ACC112 (cell line): Measurements from ENCODE around the gene SEPTIN3.
A peak's percentile ranks its signal among the peaks of the same experiment; 100 is the strongest.

Experiments used
- H2AFZ ChIP-seq: fragments of 200-600 bp; sonication (generic); one replicate; pipeline ENCODE4 v1.6.0; 2017; ENCODE audit warnings: antibody characterized with exemption, low read length; ENCODE audit not compliant: unreplicated experiment
- H3K27ac ChIP-seq: fragments of 200-600 bp; sonication (generic); 2 replicates; pipeline ENCODE4 v1.5.1; 2014; ENCODE audit warnings: low read depth, mild to moderate bottlenecking, antibody characterized with exemption, low read length, moderate library complexity
- H3K27me3 ChIP-seq: fragments of 200-600 bp; sonication (generic); 2 replicates; pipeline ENCODE4 v1.6.1; 2014; ENCODE audit warnings: mild to moderate bottlenecking, antibody characterized with exemption, low read length, moderate library complexity, mixed read lengths; ENCODE audit not compliant: insufficient read depth
- H3K36me3 ChIP-seq: fragments of 200-600 bp; sonication (generic); 2 replicates; pipeline ENCODE4 v1.6.1; 2016; ENCODE audit warnings: mild to moderate bottlenecking, antibody characterized with exemption, low read length, moderate library complexity, mixed read lengths; ENCODE audit not compliant: insufficient read depth
- H3K4me1 ChIP-seq: fragments of 200-600 bp; sonication (generic); one replicate; pipeline ENCODE4 v1.6.1; 2016; ENCODE audit warnings: low read length, mixed read lengths; ENCODE audit not compliant: insufficient read depth, unreplicated experiment, control insufficient read depth
- H3K4me3 ChIP-seq: fragments of 200-600 bp; sonication (generic); 2 replicates; pipeline ENCODE4 v1.5.1; 2014; ENCODE audit warnings: mild to moderate bottlenecking, low read depth, low read length
- H3K79me2 ChIP-seq: fragments of 200-600 bp; sonication (generic); one replicate; pipeline ENCODE4 v1.6.0; 2016; ENCODE audit warnings: low read length; ENCODE audit not compliant: control insufficient read depth, unreplicated experiment, insufficient read depth

SEPTIN3 gene

GRCh38 chr22:41929418-41929810, 39.8 kb upstream of the SEPTIN3 start:
- peaks cover 7% of the 10 kb centered on the region; the same call in 1 of the 2 replicates for H3K27me3 ChIP-seq
- H3K27ac ChIP-seq: no peak overlapping the region
- no peaks in the 10 kb centered on the region for H3K36me3 ChIP-seq
- H3K79me2 ChIP-seq: no peaks in the 10 kb centered on the region
- H3K4me3 ChIP-seq: no peak overlapping the region
- H2AFZ ChIP-seq: no peak overlapping the region
- H3K4me1 ChIP-seq: no peaks in the 10 kb centered on the region

- H2AFZ ChIP-seq: no peak overlapping the region
- H3K79me2 ChIP-seq: no peaks in the 10 kb centered on the region
Observed at GRCh38 chr22:41931701-41932269, 37.5 kb upstream of the SEPTIN3 start.

DNA sequence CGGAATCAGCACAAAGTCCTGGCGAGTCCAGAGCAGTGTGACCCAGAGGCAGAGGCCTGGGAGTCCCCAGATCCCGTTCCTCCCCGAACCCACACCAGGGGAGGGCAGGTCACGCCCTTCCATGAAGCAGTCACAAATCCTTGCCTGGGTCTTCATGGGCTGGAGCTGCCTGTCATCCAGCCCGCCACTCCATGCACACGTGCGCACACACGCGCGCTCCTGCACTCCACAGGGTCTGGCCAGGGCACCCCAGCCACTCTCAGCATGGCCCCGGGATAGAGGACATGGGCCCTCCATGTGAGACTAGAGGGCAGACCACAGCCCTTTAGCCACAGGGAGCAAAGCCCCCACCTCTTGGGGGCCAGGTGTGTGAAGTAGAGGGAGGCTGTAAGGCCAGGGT, 36.9 kb upstream of the SEPTIN3 start:
- no peaks in the 10 kb centered on the region for H3K36me3 ChIP-seq
- H3K27ac ChIP-seq: no peak overlapping the region
- H2AFZ ChIP-seq: no peak overlapping the region
- no peaks in the 10 kb centered on the region for H3K79me2 ChIP-seq
- no peaks in the 10 kb centered on the region for H3K4me1 ChIP-seq
- no peaks in the 10 kb centered on the region for H3K27me3 ChIP-seq
- H3K4me3 ChIP-seq: no peak overlapping the region

More at GRCh38 chr22:41931701-41932269, 37.5 kb upstream of the SEPTIN3 start:
- Histone ChIP-seq H3K27ac (no peak overlapping the region), H3K27me3 (no peaks in the 10 kb centered on the region), H3K4me3 (no peak overlapping the region), H3K4me1 (no peaks in the 10 kb centered on the region), H3K36me3 (no peaks in the 10 kb centered on the region)

- Histone ChIP-seq H2AFZ (no peak overlapping the region), H3K27me3 (no peaks in the 10 kb centered on the region), H3K4me1 (no peaks in the 10 kb centered on the region), H3K27ac (no peak overlapping the region), H3K79me2 (no peaks in the 10 kb centered on the region), H3K4me3 (no peak overlapping the region), H3K36me3 (no peaks in the 10 kb centered on the region)
Observed at GRCh38 chr22:41933411-41934177, 35.6 kb upstream of the SEPTIN3 start.

- H3K36me3 ChIP-seq: no peaks in the 10 kb centered on the region
- no peaks in the 10 kb centered on the region for H3K4me1 ChIP-seq
- no peaks in the 10 kb centered on the region for H3K27me3 ChIP-seq
- no peak overlapping the region for H2AFZ ChIP-seq
- no peak overlapping the region for H3K4me3 ChIP-seq
- no peak overlapping the region for H3K27ac ChIP-seq
- no peaks in the 10 kb centered on the region for H3K79me2 ChIP-seq
Observed at GRCh38 chr22:41934284-41935014, 34.8 kb upstream of the SEPTIN3 start.

DNA sequence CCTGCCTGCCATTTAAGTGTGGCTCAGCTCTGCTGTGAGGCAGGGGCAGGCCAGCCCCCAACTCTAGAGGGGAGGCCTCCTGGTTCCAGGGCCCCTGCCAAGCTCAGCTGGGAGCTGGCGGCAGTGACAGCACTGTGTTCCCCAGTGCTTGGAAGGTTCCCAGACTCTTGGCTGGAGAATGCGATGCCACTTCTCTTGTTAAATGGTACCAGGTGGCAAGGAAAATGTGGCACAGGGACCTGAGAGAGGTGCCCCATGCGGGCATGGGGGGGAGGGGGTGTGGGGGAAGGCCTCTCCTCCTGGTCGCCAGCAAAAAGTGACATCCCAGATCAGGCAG, 34.3 kb upstream of the SEPTIN3 start:
- Histone ChIP-seq H3K27ac (no peak overlapping the region), H2AFZ (no peak overlapping the region), H3K36me3 (no peaks in the 10 kb centered on the region), H3K4me1 (peaks cover under 1% of the 10 kb centered on the region), H3K4me3 (no peak overlapping the region), H3K79me2 (no peaks in the 10 kb centered on the region), H3K27me3 (no peaks in the 10 kb centered on the region)

GRCh38 chr22:41935509-41935908, 33.7 kb upstream of the SEPTIN3 start:
- H3K36me3 ChIP-seq: no peaks in the 10 kb centered on the region
- H3K4me3 ChIP-seq: no peak overlapping the region
- no peaks in the 10 kb centered on the region for H3K79me2 ChIP-seq
- H3K27ac ChIP-seq: no peak overlapping the region
- H2AFZ ChIP-seq: no peak overlapping the region
- H3K27me3 ChIP-seq: no peaks in the 10 kb centered on the region
- H3K4me1 ChIP-seq: peaks cover 6% of the 10 kb centered on the region

DNA sequence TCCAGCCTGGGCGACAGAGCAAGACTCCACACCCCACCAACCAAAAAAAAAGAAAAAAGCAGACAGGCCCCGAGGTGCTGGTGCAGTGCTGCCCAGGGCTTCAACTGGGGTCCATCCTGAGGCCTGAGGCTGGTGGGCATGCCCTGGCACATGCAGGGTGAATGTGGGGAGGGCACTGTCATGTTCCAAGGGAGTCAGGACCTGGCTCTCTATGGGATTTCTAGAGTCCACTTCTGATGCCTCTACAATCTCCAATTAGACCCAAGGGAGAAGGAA, 32.4 kb upstream of the SEPTIN3 start:
- H3K4me1 ChIP-seq: peaks cover 12% of the 10 kb centered on the region
- no peaks in the 10 kb centered on the region for H3K27me3 ChIP-seq
- no peak overlapping the region for H3K4me3 ChIP-seq
- H3K36me3 ChIP-seq: 0 out of 2 replicates have a peak, but pooled peaks cover 1% of the 10 kb centered on the region
- no peak overlapping the region for H3K27ac ChIP-seq
- H2AFZ ChIP-seq: no peak overlapping the region
- H3K79me2 ChIP-seq: no peaks in the 10 kb centered on the region

DNA sequence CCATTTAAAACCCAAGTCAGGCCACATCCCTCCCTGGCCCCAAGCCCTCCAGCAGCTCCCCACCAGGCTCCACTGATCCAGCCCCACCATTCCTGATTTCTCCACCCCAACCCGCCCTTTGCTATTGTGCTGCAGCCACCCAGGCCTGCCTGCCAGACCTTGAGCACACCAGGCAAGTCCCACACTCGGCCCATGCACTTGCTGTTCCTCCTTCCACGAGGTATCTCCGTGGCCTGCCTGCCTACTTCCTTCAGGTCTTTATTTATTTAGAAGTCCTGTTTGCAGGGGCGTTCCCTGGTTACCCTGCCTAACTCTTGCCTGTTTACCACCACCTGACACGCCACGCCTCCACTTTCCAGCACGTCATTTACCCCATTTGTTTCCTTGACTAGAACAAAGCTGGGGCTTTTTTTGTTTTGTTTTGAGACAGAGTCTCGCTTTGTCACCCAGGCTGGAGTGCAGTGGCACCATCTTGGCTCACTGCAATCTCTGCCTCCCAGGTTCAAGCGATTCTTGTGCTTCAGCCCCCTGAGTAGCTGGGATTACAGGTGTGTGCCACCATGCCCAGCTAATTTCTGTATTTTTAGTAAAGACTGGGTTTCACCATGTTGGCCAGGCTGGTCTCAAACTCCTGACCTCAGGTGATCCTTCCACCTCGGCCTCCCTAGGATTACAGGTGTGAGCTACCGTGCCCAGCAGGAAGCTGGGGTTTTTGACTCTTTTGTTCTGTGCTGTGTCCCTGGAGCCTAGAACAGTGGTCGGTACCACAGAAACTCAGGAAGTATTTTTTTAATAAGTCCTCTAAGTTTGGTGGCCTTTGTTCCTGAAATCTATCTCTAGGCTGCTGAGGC, 29.0 kb upstream of the SEPTIN3 start:
- no peak overlapping the region for H3K4me3 ChIP-seq
- peaks cover 18% of the 10 kb centered on the region for H3K4me1 ChIP-seq
- H3K36me3 ChIP-seq: 0 out of 2 replicates have a peak, but pooled peaks cover 3% of the 10 kb centered on the region
- peak overlapping the region; percentile 60 for H3K27ac ChIP-seq
- H2AFZ ChIP-seq: no peak overlapping the region
- H3K79me2 ChIP-seq: no peaks in the 10 kb centered on the region
- no peaks in the 10 kb centered on the region for H3K27me3 ChIP-seq
